HepG2 (cell line): ENCODE measurements around the gene MCRIP2. TPM values are rescaled to one million over a fixed set of nuclear protein-coding genes. Genes with fewer than 3 reads are reported as not detected.

Source experiments
- GLI4 ChIP-seq: sonication (generic); formaldehyde crosslinking; IDR thresholded peaks from 2 replicates; pipeline ENCODE4 v1.5.1; 2020; ENCODE audit warnings: missing genetic modification reagents, mild to moderate bottlenecking, moderate library complexity, borderline replicate concordance
- MEIS2 ChIP-seq: sonication (generic); formaldehyde crosslinking; IDR thresholded peaks from 2 replicates; pipeline ENCODE4 v1.9.0; 2021; ENCODE audit warnings: mild to moderate bottlenecking, missing genetic modification reagents
- TCF12 ChIP-seq, 2 experiments: fragments of 450-650 bp in 1 of 2; sonication (generic) in 1 of 2; formaldehyde crosslinking in 1 of 2; IDR thresholded peaks; 2 replicates each; pipeline versions ENCODE4 v1.6.1 to v1.8.0; 2017 to 2022; ENCODE audit warnings: antibody characterized with exemption in 1 of 2, mild to moderate bottlenecking in 1 of 2, missing genetic modification reagents in 1 of 2, moderate library complexity in 1 of 2
- TCF7 ChIP-seq: sonication (generic); IDR thresholded peaks from 2 replicates; pipeline ENCODE4 v1.6.1; 2016; ENCODE audit warnings: antibody characterized with exemption, low read depth
- TMF1 ChIP-seq: sonication (generic); formaldehyde crosslinking; IDR thresholded peaks from 2 replicates; pipeline ENCODE4 v1.8.1; 2022; ENCODE audit warnings: low read depth, missing genetic modification reagents
- ZNF17 ChIP-seq: sonication (generic); formaldehyde crosslinking; IDR thresholded peaks from 2 replicates; pipeline ENCODE4 v1.5.0; 2020; ENCODE audit warnings: mild to moderate bottlenecking, missing genetic modification reagents
- ZNF343 ChIP-seq: sonication (generic); formaldehyde crosslinking; IDR thresholded peaks from 2 replicates; pipeline ENCODE4 v1.4.0; 2020; ENCODE audit warnings: mild to moderate bottlenecking, missing genetic modification reagents
- ZNF501 ChIP-seq: sonication (generic); formaldehyde crosslinking; IDR thresholded peaks from 2 replicates; pipeline ENCODE4 v1.5.1; 2020; ENCODE audit warnings: mild to moderate bottlenecking, moderate library complexity, missing genetic modification reagents
- ZNF558 ChIP-seq: sonication (generic); formaldehyde crosslinking; IDR thresholded peaks from 2 replicates; pipeline ENCODE4 v1.9.0; 2022; ENCODE audit warnings: mild to moderate bottlenecking, missing genetic modification reagents, borderline replicate concordance
- polyA plus RNA-seq, 8 experiments: library from polyadenylated mRNA; depleted of rRNA in 3 of 8; stranded (reverse) in 7 of 8; unstranded in 1 of 8; fragments of >200 nt; fragmentation: Illumina TruSeq in 4 of 8; extraction: Trizol in 4 of 8; gene quantifications; 2 replicates each; pipeline versions ENCODE4 v1.2.1 to v1.2.3, GENCODE V29; 2011 to 2016; ENCODE audit warnings: low read depth in 4 of 8, missing spikeins in 1 of 8, mixed read lengths in 1 of 8; ENCODE audit not compliant: insufficient read depth in 1 of 8
- total RNA-seq, 5 experiments: library from RNA; depleted of rRNA; stranded (reverse); fragments of >200 nt; fragmentation: Illumina TruSeq; extraction: Trizol; gene quantifications; 2 replicates each; pipeline ENCODE4 v1.2.3, GENCODE V29; 2016; ENCODE audit warnings: low read depth in 1 of 5
- TF ChIP-seq, protein P1 (sequence below): sonication (generic); formaldehyde crosslinking; IDR thresholded peaks from 2 replicates; pipeline ENCODE4 v1.4.0; 2020; ENCODE audit warnings: mild to moderate bottlenecking, missing genetic modification reagents
- TF ChIP-seq, protein P2 (sequence below): sonication (generic); formaldehyde crosslinking; IDR thresholded peaks from 2 replicates; pipeline ENCODE4 v1.4.0; 2020; ENCODE audit warnings: mild to moderate bottlenecking, missing genetic modification reagents
- TF ChIP-seq, protein P3 (sequence below): sonication (generic); formaldehyde crosslinking; IDR thresholded peaks from 2 replicates; pipeline ENCODE4 v1.4.0; 2020; ENCODE audit warnings: missing genetic modification reagents
- TF ChIP-seq, protein P4 (sequence below): sonication (generic); formaldehyde crosslinking; IDR thresholded peaks from 2 replicates; pipeline ENCODE4 v1.4.0; 2020; ENCODE audit warnings: missing genetic modification reagents

MCRIP2 gene
- total and polyA plus RNA-seq, 2 of the 13 experiments (the other 11 are each of a cell fraction or from before 2014, with no cell fraction given): 39.6 to 76.7 TPM

DNA sequence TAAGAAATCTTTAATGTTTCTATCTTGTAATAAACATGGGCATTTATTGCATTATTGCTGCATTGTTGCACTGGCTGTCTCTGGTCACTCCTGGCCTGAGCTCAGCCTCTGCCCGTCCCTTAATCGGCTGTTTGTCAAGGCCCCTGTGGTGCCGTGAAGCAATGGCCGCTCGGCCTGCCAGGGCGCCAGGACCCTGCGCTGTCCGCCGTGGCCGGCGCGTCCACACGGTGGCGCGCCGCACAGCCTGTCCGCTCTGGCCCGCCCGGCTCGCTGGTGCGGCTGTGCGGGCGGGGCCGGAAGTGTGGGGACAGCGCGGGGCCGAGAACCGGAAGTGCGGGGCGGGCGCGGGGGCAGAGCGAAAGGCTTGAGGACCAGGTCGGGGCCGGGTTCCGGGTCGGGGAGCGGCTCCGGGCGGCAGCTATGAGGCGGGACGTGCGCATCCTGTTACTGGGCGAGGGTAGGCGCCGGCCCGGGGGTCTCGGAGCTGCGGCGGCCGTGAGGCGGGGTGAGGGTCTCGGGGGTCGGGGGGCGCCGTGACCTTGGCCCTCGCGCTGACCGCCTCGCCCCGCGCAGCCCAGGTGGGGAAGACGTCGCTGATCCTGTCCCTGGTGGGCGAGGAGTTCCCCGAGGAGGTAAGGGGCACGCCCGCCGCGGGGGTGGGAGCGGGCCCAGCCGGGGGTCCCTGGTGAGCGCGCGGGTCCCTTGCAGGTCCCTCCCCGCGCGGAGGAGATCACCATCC lies 26.3 kb downstream of the MCRIP2 start, which contains the start of gene RHOT2 (continued):
- TF ChIP-seq MEIS2 (CRISPR knock-in tag): peak; percentile 73; the same call in 1 of the 2 replicates
- peak; percentile 17; the same call in 1 of the 2 replicates for TF ChIP-seq ZNF501 (CRISPR knock-in tag)
- TF ChIP-seq, protein P1, sequence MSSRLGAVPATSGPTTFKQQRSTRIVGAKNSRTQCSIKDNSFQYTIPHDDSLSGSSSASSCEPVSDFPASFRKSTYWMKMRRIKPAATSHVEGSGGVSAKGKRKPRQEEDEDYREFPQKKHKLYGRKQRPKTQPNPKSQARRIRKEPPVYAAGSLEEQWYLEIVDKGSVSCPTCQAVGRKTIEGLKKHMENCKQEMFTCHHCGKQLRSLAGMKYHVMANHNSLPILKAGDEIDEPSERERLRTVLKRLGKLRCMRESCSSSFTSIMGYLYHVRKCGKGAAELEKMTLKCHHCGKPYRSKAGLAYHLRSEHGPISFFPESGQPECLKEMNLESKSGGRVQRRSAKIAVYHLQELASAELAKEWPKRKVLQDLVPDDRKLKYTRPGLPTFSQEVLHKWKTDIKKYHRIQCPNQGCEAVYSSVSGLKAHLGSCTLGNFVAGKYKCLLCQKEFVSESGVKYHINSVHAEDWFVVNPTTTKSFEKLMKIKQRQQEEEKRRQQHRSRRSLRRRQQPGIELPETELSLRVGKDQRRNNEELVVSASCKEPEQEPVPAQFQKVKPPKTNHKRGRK (CRISPR knock-in tag): no peak
- TF ChIP-seq TCF7: no peak
- TF ChIP-seq, protein P2, sequence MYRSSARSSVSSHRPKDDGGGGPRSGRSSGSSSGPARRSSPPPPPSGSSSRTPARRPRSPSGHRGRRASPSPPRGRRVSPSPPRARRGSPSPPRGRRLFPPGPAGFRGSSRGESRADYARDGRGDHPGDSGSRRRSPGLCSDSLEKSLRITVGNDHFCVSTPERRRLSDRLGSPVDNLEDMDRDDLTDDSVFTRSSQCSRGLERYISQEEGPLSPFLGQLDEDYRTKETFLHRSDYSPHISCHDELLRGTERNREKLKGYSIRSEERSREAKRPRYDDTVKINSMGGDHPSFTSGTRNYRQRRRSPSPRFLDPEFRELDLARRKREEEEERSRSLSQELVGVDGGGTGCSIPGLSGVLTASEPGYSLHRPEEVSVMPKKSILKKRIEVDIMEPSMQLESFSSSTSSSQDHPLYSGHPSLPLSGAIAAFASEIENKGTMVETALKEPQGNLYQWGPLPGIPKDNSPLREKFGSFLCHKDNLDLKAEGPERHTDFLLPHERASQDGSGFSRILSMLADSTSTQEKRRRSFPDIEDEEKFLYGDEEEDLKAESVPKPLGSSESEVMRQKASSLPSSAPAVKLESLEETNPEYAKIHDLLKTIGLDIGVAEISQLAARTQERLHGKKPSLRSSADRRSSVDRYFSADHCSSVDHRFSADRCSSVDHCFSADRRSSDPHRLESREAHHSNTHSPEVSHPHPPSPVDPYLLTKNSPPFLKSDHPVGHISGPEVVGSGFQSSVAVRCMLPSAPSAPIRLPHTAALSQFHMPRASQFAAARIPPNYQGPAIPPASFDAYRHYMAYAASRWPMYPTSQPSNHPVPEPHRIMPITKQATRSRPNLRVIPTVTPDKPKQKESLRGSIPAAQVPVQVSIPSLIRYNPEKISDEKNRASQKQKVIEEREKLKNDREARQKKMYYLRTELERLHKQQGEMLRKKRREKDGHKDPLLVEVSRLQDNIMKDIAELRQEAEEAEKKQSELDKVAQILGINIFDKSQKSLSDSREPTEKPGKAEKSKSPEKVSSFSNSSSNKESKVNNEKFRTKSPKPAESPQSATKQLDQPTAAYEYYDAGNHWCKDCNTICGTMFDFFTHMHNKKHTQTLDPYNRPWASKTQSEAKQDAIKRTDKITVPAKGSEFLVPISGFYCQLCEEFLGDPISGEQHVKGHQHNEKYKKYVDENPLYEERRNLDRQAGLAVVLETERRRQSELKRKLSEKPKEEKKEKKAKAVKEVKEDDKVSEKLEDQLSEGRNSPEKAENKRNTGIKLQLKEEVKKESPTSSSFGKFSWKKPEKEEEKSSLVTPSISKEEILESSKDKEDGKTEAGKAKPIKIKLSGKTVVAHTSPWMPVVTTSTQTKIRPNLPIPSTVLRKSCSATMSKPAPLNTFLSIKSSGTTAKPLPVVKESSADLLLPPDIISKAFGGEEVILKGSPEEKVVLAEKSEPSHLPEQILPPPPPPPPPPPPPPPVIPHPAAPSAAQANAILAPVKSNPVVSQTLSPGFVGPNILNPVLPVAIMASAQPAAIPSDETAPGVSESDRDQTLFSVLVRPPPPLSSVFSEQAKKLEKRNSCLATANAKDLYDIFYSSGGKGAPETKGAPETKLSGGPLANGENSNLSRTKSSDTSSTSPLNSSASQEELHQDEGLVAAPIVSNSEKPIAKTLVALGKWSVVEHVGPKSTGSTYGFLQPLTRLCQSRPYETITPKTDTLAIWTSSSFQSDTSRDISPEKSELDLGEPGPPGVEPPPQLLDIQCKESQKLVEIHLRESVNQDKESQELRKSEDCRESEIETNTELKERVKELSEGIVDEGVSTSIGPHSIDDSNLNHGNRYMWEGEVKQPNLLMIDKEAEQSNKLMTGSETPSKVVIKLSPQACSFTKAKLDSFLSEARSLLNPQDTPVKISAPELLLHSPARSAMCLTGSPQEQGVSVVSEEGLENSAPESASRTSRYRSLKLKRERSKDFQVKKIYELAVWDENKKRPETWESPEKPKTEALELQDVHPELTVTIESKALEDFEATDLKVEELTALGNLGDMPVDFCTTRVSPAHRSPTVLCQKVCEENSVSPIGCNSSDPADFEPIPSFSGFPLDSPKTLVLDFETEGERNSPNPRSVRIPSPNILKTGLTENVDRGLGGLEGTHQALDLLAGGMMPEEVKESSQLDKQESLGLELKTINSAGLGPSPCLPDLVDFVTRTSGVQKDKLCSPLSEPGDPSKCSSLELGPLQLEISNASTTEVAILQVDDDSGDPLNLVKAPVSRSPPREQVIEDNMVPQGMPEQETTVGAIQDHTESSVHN (CRISPR knock-in tag): no peak; the same call in 1 of the 2 replicates
- TF ChIP-seq GLI4: no peak
- TF ChIP-seq, protein P3, sequence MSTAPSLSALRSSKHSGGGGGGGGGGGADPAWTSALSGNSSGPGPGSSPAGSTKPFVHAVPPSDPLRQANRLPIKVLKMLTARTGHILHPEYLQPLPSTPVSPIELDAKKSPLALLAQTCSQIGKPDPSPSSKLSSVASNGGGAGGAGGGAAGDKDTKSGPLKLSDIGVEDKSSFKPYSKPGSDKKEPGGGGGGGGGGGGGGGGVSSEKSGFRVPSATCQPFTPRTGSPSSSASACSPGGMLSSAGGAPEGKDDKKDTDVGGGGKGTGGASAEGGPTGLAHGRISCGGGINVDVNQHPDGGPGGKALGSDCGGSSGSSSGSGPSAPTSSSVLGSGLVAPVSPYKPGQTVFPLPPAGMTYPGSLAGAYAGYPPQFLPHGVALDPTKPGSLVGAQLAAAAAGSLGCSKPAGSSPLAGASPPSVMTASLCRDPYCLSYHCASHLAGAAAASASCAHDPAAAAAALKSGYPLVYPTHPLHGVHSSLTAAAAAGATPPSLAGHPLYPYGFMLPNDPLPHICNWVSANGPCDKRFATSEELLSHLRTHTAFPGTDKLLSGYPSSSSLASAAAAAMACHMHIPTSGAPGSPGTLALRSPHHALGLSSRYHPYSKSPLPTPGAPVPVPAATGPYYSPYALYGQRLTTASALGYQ: peak; percentile 64; the same call in 1 of the 2 replicates
- no peak for TF ChIP-seq ZNF343 (CRISPR knock-in tag)
- TF ChIP-seq ZNF558 (CRISPR knock-in tag): peak; percentile 9; the same call in 1 of the 2 replicates
- TF ChIP-seq, protein P4, sequence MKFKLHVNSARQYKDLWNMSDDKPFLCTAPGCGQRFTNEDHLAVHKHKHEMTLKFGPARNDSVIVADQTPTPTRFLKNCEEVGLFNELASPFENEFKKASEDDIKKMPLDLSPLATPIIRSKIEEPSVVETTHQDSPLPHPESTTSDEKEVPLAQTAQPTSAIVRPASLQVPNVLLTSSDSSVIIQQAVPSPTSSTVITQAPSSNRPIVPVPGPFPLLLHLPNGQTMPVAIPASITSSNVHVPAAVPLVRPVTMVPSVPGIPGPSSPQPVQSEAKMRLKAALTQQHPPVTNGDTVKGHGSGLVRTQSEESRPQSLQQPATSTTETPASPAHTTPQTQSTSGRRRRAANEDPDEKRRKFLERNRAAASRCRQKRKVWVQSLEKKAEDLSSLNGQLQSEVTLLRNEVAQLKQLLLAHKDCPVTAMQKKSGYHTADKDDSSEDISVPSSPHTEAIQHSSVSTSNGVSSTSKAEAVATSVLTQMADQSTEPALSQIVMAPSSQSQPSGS: peak; percentile 74
- no peak for TF ChIP-seq TCF12 (IDR thresholded peaks at IDR 0.05)
- TF ChIP-seq TCF12 (CRISPR knock-in tag; IDR thresholded peaks at IDR 0.05): peak; percentile 25; the same call in 1 of the 2 replicates
- TF ChIP-seq ZNF17: no peak
- no peak; the same call in 1 of the 2 replicates for TF ChIP-seq TMF1
